ENCODE measurements around the gene SDC1.

DNA sequence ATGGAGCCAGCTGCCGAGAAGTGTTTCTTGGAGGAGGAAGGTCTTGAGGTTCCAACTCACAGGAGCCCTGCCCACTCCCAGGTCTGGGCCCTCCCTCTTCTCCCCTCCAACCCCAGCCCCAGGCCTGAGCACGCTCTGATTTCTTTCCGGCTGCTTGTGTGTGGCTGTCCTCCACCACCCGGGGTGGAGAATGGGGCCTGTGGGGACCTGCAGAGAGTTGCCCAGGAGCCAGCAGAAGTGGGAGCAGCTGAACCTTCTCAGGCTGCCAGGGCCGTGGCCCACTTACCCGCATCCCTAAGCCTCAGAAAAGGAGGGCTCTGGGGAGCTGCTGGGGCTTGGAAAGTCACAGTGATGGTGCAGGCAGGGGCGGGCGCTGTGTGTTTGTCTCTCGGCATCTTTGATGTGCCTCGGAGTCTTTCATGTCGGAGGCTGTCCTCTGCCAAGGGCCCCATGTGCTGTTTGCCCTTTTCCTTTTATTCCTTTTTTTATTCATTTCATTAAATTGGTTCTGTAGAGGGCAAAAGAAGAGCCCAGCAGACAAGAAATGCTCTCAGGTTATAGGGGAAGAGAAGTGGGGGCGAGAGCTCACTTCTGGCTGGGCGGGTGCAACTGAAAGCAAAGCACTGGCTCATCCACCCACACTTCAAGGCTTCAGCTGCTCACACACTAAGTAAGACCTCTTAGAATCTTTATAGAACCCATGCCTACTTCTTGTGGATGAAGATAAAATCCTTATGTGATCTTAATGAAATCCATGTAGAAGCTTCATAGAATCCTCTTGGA, 52.5 kb downstream of the SDC1 start:
- TF ChIP-seq, protein P1, sequence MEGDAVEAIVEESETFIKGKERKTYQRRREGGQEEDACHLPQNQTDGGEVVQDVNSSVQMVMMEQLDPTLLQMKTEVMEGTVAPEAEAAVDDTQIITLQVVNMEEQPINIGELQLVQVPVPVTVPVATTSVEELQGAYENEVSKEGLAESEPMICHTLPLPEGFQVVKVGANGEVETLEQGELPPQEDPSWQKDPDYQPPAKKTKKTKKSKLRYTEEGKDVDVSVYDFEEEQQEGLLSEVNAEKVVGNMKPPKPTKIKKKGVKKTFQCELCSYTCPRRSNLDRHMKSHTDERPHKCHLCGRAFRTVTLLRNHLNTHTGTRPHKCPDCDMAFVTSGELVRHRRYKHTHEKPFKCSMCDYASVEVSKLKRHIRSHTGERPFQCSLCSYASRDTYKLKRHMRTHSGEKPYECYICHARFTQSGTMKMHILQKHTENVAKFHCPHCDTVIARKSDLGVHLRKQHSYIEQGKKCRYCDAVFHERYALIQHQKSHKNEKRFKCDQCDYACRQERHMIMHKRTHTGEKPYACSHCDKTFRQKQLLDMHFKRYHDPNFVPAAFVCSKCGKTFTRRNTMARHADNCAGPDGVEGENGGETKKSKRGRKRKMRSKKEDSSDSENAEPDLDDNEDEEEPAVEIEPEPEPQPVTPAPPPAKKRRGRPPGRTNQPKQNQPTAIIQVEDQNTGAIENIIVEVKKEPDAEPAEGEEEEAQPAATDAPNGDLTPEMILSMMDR (IDR thresholded peaks at IDR 0.05) = no peak
- TF ChIP-seq POLR2A (IDR thresholded peaks at IDR 0.05) (peak in 1 of 4 donors; percentile 31), POLR2AphosphoS5 (IDR thresholded peaks at IDR 0.05) (no peak)

Data from upper lobe of left lung (tissue), 4 donors.